HTR-8/SVneo (cell line): ENCODE results near the gene WFIKKN1.
A peak's percentile ranks its signal among the peaks of the same experiment; 100 is the strongest.

ENCODE experiments used
- DNase-seq: peaks from one replicate; pipeline ENCODE4 v3.0.0; 2011; ENCODE audit warnings: low spot score, mixed read lengths; ENCODE audit not compliant: insufficient read length
- FAIRE-seq: peaks from 2 replicates; lab custom pipeline; 2011; peaks lifted over from hg19 to GRCh38; lab: Jason Lieb, UNC

Gene WFIKKN1

GRCh38 chr16:620700-621525, 9.9 kb upstream of the WFIKKN1 start:
- FAIRE-seq (no peak), DNase-seq (no peak)

- DNase-seq (no peak), FAIRE-seq (no peak)
These were observed 9.2 kb upstream of the WFIKKN1 start for GRCh38 chr16:621526-622105.

- no peak for FAIRE-seq
- DNase-seq: no peak
These were observed 7.9 kb upstream of the WFIKKN1 start for GRCh38 chr16:622920-623280.

GRCh38 chr16:624526-625070, 6.2 kb upstream of the WFIKKN1 start:
- no peak for DNase-seq

GRCh38 chr16:625117-625976, 5.4 kb upstream of the WFIKKN1 start:
- DNase-seq (no peak), FAIRE-seq (no peak)

More at GRCh38 chr16:624526-625070, 6.2 kb upstream of the WFIKKN1 start:
- FAIRE-seq: no peak

GRCh38 chr16:625977-626765, 4.6 kb upstream of the WFIKKN1 start:
- DNase-seq: no peak
- no peak for FAIRE-seq

- peak; percentile 93 for DNase-seq
These were observed 3.9 kb upstream of the WFIKKN1 start for GRCh38 chr16:626787-627453.

GRCh38 chr16:627454-628239, 3.1 kb upstream of the WFIKKN1 start:
- no peak for DNase-seq
- no peak for FAIRE-seq

More at GRCh38 chr16:626787-627453, 3.9 kb upstream of the WFIKKN1 start:
- FAIRE-seq: no peak

GRCh38 chr16:628321-629061, 2.3 kb upstream of the WFIKKN1 start:
- DNase-seq (no peak), FAIRE-seq (no peak)

GRCh38 chr16:629185-629832, 1.5 kb upstream of the WFIKKN1 start:
- FAIRE-seq: no peak

GRCh38 chr16:629833-630248, 944 bp upstream of the WFIKKN1 start:
- FAIRE-seq (no peak), DNase-seq (no peak)

More at GRCh38 chr16:629185-629832, 1.5 kb upstream of the WFIKKN1 start:
- DNase-seq: no peak

GRCh38 chr16:630249-630814, 453 bp upstream of the WFIKKN1 start:
- DNase-seq (no peak), FAIRE-seq (no peak)

- FAIRE-seq: no peak
- no peak for DNase-seq
These were observed 1.1 kb downstream of the WFIKKN1 start for GRCh38 chr16:631808-632358.

- FAIRE-seq (no peak), DNase-seq (no peak)
These were observed 1.9 kb downstream of the WFIKKN1 start for GRCh38 chr16:632486-633335.

- no peak for FAIRE-seq
These were observed 2.7 kb downstream of the WFIKKN1 start for GRCh38 chr16:633336-634050.

More at GRCh38 chr16:633336-634050, 2.7 kb downstream of the WFIKKN1 start:
- no peak for DNase-seq
